AG08396 (cell line): ENCODE data around the gene VPS37D.
"Not testable (repeated sequence)": the region's sequence is repeated elsewhere in the genome, so short reads cannot be mapped to it uniquely, and the experiment has no call there.

Experiments used
- DNase-seq: peaks from one replicate; pipeline ENCODE4 v3.0.0; 2012; ENCODE audit warnings: low spot score, mixed read lengths

The VPS37D gene

GRCh38 chr7:73667344-73668102, at the start of gene VPS37D:
Gene VPS37D (plus strand): TSS chr7:73667831. CDS start chr7:73667959, 128 bp downstream.
- peak; percentile 98 for DNase-seq

- no peak for DNase-seq
Observed at GRCh38 chr7:73618538-73618937, 49.1 kb upstream of the VPS37D start.

GRCh38 chr7:73619394-73619793, 48.2 kb upstream of the VPS37D start:
- not testable (repeated sequence) for DNase-seq

- DNase-seq: no peak
Observed at GRCh38 chr7:73621168-73622063, 46.2 kb upstream of the VPS37D start.

- no peak for DNase-seq
Observed at GRCh38 chr7:73622527-73622908, 45.1 kb upstream of the VPS37D start.

GRCh38 chr7:73622909-73623797, 44.5 kb upstream of the VPS37D start:
- no peak for DNase-seq

GRCh38 chr7:73623798-73624668, 43.6 kb upstream of the VPS37D start, which contains the start of gene MLXIPL:
Gene MLXIPL (minus strand): TSS chr7:73624522. CDS start chr7:73624492, 30 bp downstream.
- DNase-seq: peak; percentile 88

- DNase-seq: no peak
Observed at GRCh38 chr7:73624669-73625001, 43.0 kb upstream of the VPS37D start.

- DNase-seq: no peak
Observed at GRCh38 chr7:73625276-73625675, 42.4 kb upstream of the VPS37D start.

GRCh38 chr7:73626814-73627213, 40.8 kb upstream of the VPS37D start:
- no peak for DNase-seq

- DNase-seq: no peak
Observed at GRCh38 chr7:73628504-73628903, 39.1 kb upstream of the VPS37D start.

- DNase-seq: no peak
Observed at GRCh38 chr7:73631558-73631957, 36.1 kb upstream of the VPS37D start.

- no peak for DNase-seq
Observed at GRCh38 chr7:73633323-73633722, 34.3 kb upstream of the VPS37D start.

- no peak for DNase-seq
Observed at GRCh38 chr7:73633844-73634243, 33.8 kb upstream of the VPS37D start.

- no peak for DNase-seq
Observed at GRCh38 chr7:73635428-73636200, 32.0 kb upstream of the VPS37D start.

GRCh38 chr7:73638911-73639310, 28.7 kb upstream of the VPS37D start:
- no peak for DNase-seq

- no peak for DNase-seq
Observed at GRCh38 chr7:73642834-73643233, 24.8 kb upstream of the VPS37D start.

- no peak for DNase-seq
Observed at GRCh38 chr7:73644688-73645286, 22.8 kb upstream of the VPS37D start.

- no peak for DNase-seq
Observed at GRCh38 chr7:73645643-73646174, 21.9 kb upstream of the VPS37D start.
